22Rv1 (cell line): ENCODE measurements around the gene AIFM1.

ENCODE experiments used
- CTCF ChIP-seq: fragments of 450-650 bp; IDR thresholded peaks from 2 replicates; pipeline ENCODE4 v1.5.1; 2017; ENCODE audit warnings: mild to moderate bottlenecking
- ZFX ChIP-seq: fragments of 450-650 bp; IDR thresholded peaks from 2 replicates; pipeline ENCODE4 v1.6.1; 2017; ENCODE audit warnings: antibody characterized with exemption, borderline replicate concordance

- TF ChIP-seq CTCF (no peak), ZFX (no peak)
These were observed 79.8 kb downstream of the AIFM1 start for GRCh38 chrX:130085551-130086446.
